ENCODE measurements around the gene IL4I1. TPM values are rescaled to one million over a fixed set of nuclear protein-coding genes. Genes with fewer than 3 reads are reported as not detected.
A peak's percentile ranks its signal among the peaks of the same experiment; 100 is the strongest.

Gene IL4I1
- total RNA-seq, 4 donors from 2014 or later: 0.63 to 3.0 (median 1.7) TPM; not detected in 1

- WGBS, 2 donors: 78 to 85% methylated on average over 10 of the region's 10 CpGs
- Histone ChIP-seq H3K36me3 (peaks cover 0 to 49% (median 4%) of the 10 kb centered on the region in 3 donors), H3K27ac (peak overlapping the region in 2 of 4 donors; percentile 32 to 60), H3K27me3 (no peaks in the 10 kb centered on the region), H3K4me1 (peaks cover 0 to 63% (median 22%) of the 10 kb centered on the region in 4 donors), H3K9me3 (peaks cover 0 to 5% (median 1%) of the 10 kb centered on the region in 4 donors), H3K4me3 (no peak overlapping the region)
- TF ChIP-seq POLR2A (IDR thresholded peaks at IDR 0.05) (no peak), CTCF (IDR thresholded peaks at IDR 0.05) (no peak), EP300 (IDR thresholded peaks at IDR 0.05) (no peak)
- DNase-seq (ENCODE audit: low spot score in 2 of 2): no peak
These were observed 42.8 kb downstream of the IL4I1 start for GRCh38 chr19:49853852-49854377.

- H3K36me3 ChIP-seq: peaks cover 0 to 37% (median under 1%) of the 10 kb centered on the region in 3 donors
- H3K4me3 ChIP-seq: peak overlapping the region in 1 of 4 donors; percentile 95
- no peak for DNase-seq (ENCODE audit: low spot score in 2 of 2)
- WGBS, 2 donors: 52 to 58% methylated on average over 14 of the region's 14 CpGs
- H3K27ac ChIP-seq: peak overlapping the region in 2 of 4 donors; percentile 99 to 100
- peaks cover 0 to 5% (median 1%) of the 10 kb centered on the region in 4 donors for H3K9me3 ChIP-seq
- H3K27me3 ChIP-seq: no peaks in the 10 kb centered on the region
- H3K4me1 ChIP-seq: peaks cover 0 to 51% (median 24%) of the 10 kb centered on the region in 4 donors
- TF ChIP-seq CTCF (IDR thresholded peaks at IDR 0.05): no peak
- TF ChIP-seq EP300 (IDR thresholded peaks at IDR 0.05): no peak
- TF ChIP-seq POLR2A (IDR thresholded peaks at IDR 0.05): no peak
These were observed 44.0 kb downstream of the IL4I1 start for GRCh38 chr19:49852631-49853126.

GRCh38 chr19:49851456-49852259, 45.0 kb downstream of the IL4I1 start:
- Histone ChIP-seq H3K27ac (peak overlapping the region; percentile 99 to 100 (median 100)), H3K36me3 (peaks cover 0 to 27% (median 0%) of the 10 kb centered on the region in 3 donors), H3K27me3 (no peaks in the 10 kb centered on the region), H3K9me3 (peaks cover 0 to 5% (median 1%) of the 10 kb centered on the region in 4 donors), H3K4me3 (peak overlapping the region; percentile 79 to 97 (median 96)), H3K4me1 (peaks cover 0 to 44% (median 24%) of the 10 kb centered on the region in 4 donors)
- TF ChIP-seq POLR2A (IDR thresholded peaks at IDR 0.05) (no peak), EP300 (IDR thresholded peaks at IDR 0.05) (no peak), CTCF (IDR thresholded peaks at IDR 0.05) (no peak)
- 2 to 4% methylated on average over 17 to 54 of the region's 78 CpGs for WGBS, 2 donors
- no peak for DNase-seq (ENCODE audit: low spot score in 2 of 2)

GRCh38 chr19:49850487-49851342, 46.0 kb downstream of the IL4I1 start, which contains the start of gene PTOV1:
Gene PTOV1 (plus strand): TSS chr19:49851159.
- peaks cover 0 to 5% (median 1%) of the 10 kb centered on the region in 4 donors for H3K9me3 ChIP-seq
- peak within 1 kb of the TSS; percentile 99 to 100 (median 100) for H3K27ac ChIP-seq
- H3K27me3 ChIP-seq: no peaks in the 10 kb centered on the region
- peak; percentile 81 to 82 for DNase-seq (ENCODE audit: low spot score in 2 of 2)
- 1 to 6% methylated on average over 57 to 87 of the region's 98 CpGs for WGBS, 2 donors
- TF ChIP-seq CTCF (IDR thresholded peaks at IDR 0.05): peak in 2 of 5 experiments; percentile 39 to 44
- peak; percentile 77 to 93 for TF ChIP-seq POLR2A (IDR thresholded peaks at IDR 0.05)
- TF ChIP-seq EP300 (IDR thresholded peaks at IDR 0.05): peak; percentile 80 to 94
- H3K36me3 ChIP-seq: peaks cover 0 to 17% (median 0%) of the 10 kb centered on the region in 3 donors
- peak within 1 kb of the TSS; percentile 91 to 97 (median 96) for H3K4me3 ChIP-seq
- H3K4me1 ChIP-seq: peaks cover 0 to 44% (median 24%) of the 10 kb centered on the region in 4 donors
